K562 (cell line): ENCODE results near the gene HOXB1.

Source experiments
- CBFB ChIP-seq: sonication (generic); formaldehyde crosslinking; IDR thresholded peaks from 2 replicates; pipeline ENCODE4 v1.4.0; 2020; ENCODE audit warnings: mild to moderate bottlenecking, missing genetic modification reagents
- CEBPB ChIP-seq: fragments of 450-650 bp; IDR thresholded peaks from 2 replicates; pipeline ENCODE4 v1.6.1; 2016; ENCODE audit warnings: missing genetic modification characterization, missing compliant biosample characterization
- CTCF ChIP-seq, 3 experiments: IDR thresholded peaks in 2 of 3; conservative IDR thresholded peaks in 1 of 3; 2 replicates each; pipeline ENCODE4 v1.5.1; 2011 to 2012; ENCODE audit warnings: low read length in 3 of 3, mild to moderate bottlenecking in 3 of 3, control low read depth in 2 of 3, improper control_type of control experiment in 1 of 3, inconsistent platforms in 1 of 3, low read depth in 1 of 3, mixed read lengths in 1 of 3, moderate library complexity in 1 of 3; ENCODE audit not compliant: insufficient read depth in 2 of 3
- E4F1 ChIP-seq: fragments of 250-450 bp; sonication (Bioruptor Pico); IDR thresholded peaks from 2 replicates; pipeline ENCODE4 v1.5.0; 2021; ENCODE audit warnings: mild to moderate bottlenecking, borderline replicate concordance
- MYC ChIP-seq, 2 experiments: fragments of 250-450 bp in 1 of 2; sonication (Bioruptor Pico) in 1 of 2; IDR thresholded peaks; 2 replicates each; pipeline versions ENCODE4 v1.5.1 to v1.6.1; 2012 to 2021; ENCODE audit warnings: low read depth in 2 of 2, borderline replicate concordance in 1 of 2, improper control_type of control experiment in 1 of 2, low read length in 1 of 2, mild to moderate bottlenecking in 1 of 2, moderate library complexity in 1 of 2
- NCOA1 ChIP-seq: fragments of 450-650 bp; IDR thresholded peaks from 2 replicates; pipeline ENCODE4 v1.6.1; 2016; ENCODE audit warnings: low read depth
- NR1H2 ChIP-seq: sonication (generic); formaldehyde crosslinking; IDR thresholded peaks from 2 replicates; pipeline ENCODE4 v1.4.0; 2020; ENCODE audit warnings: mild to moderate bottlenecking, missing genetic modification reagents
- SMC3 ChIP-seq: conservative IDR thresholded peaks from 2 replicates; pipeline ENCODE4 v1.6.1; 2011; ENCODE audit warnings: low read depth, low read length, improper control_type of control experiment; ENCODE audit not compliant: insufficient read depth
- ZNF175 ChIP-seq: fragments of 200-800 bp; sonication (Bioruptor generic); IDR thresholded peaks from 2 replicates; pipeline ENCODE4 v1.6.1; 2016; ENCODE audit warnings: low read depth, mild to moderate bottlenecking, missing genetic modification characterization, missing compliant biosample characterization
- TF ChIP-seq, protein P1 (sequence below), 2 experiments: fragments of 450-650 bp; IDR thresholded peaks; 2 replicates each; pipeline ENCODE4 v1.6.1; 2016

- TF ChIP-seq MYC (IDR thresholded peaks at IDR 0.05; ENCODE audit: low read depth, low read length) = no peak
- no peak for TF ChIP-seq MYC (CRISPR knock-in tag; IDR thresholded peaks at IDR 0.05; ENCODE audit: borderline replicate concordance, low read depth)
- no peak for TF ChIP-seq CEBPB (tag)
- no peak for TF ChIP-seq ZNF175 (CRISPR knock-in tag)
- TF ChIP-seq, protein P1, sequence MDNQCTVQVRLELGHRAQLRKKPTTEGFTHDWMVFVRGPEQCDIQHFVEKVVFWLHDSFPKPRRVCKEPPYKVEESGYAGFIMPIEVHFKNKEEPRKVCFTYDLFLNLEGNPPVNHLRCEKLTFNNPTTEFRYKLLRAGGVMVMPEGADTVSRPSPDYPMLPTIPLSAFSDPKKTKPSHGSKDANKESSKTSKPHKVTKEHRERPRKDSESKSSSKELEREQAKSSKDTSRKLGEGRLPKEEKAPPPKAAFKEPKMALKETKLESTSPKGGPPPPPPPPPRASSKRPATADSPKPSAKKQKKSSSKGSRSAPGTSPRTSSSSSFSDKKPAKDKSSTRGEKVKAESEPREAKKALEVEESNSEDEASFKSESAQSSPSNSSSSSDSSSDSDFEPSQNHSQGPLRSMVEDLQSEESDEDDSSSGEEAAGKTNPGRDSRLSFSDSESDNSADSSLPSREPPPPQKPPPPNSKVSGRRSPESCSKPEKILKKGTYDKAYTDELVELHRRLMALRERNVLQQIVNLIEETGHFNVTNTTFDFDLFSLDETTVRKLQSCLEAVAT (IDR thresholded peaks at IDR 0.05) = no peak
- no peak for TF ChIP-seq CTCF (IDR thresholded peaks at IDR 0.05 in 2 of 3, conservative IDR thresholded peaks at IDR 0.05 in 1 of 3; ENCODE audit: insufficient read depth in 2 of 3, low read depth in 1 of 3, low read length in 3 of 3)
- TF ChIP-seq CBFB (CRISPR knock-in tag) = no peak
- TF ChIP-seq NR1H2 (CRISPR knock-in tag) = no peak
- TF ChIP-seq E4F1 (CRISPR knock-in tag) = no peak
- TF ChIP-seq SMC3 = no peak
- TF ChIP-seq NCOA1 = no peak
Measured at GRCh38 chr17:48563867-48564187, 33.0 kb upstream of the HOXB1 start.
